DOHH2 (cell line): ENCODE data around the gene GLRX3.
A peak's percentile ranks its signal among the peaks of the same experiment; 100 is the strongest.

Experiments
- H3F3A ChIP-seq: fragments of 200-600 bp; sonication (generic), shearing (Covaris generic); 2 replicates; pipeline ENCODE4 v1.6.0; 2016; ENCODE audit warnings: antibody characterized with exemption, mild to moderate bottlenecking; ENCODE audit not compliant: control insufficient read depth, insufficient read depth
- H3K27ac ChIP-seq: fragments of 200-600 bp; sonication (generic); 2 replicates; pipeline ENCODE4 v1.5.1; 2014; ENCODE audit warnings: low read depth, mild to moderate bottlenecking, low read length, moderate library complexity
- H3K27me3 ChIP-seq: fragments of 200-600 bp; sonication (generic); 2 replicates; pipeline ENCODE4 v1.6.1; 2014; ENCODE audit warnings: mild to moderate bottlenecking, low read length, mixed read lengths; ENCODE audit not compliant: control insufficient read depth
- H3K36me3 ChIP-seq: fragments of 200-600 bp; sonication (generic); 2 replicates; pipeline ENCODE4 v1.6.1; 2014; ENCODE audit warnings: mild to moderate bottlenecking, low read length, moderate library complexity, mixed read lengths; ENCODE audit not compliant: control insufficient read depth
- H3K4me1 ChIP-seq: fragments of 200-600 bp; sonication (generic); 2 replicates; pipeline ENCODE4 v1.6.1; 2014; ENCODE audit warnings: mild to moderate bottlenecking, low read length, mixed read lengths; ENCODE audit not compliant: control insufficient read depth
- H3K4me2 ChIP-seq: fragments of 200-600 bp; sonication (generic); 2 replicates; pipeline ENCODE4 v1.6.0; 2014; ENCODE audit warnings: mild to moderate bottlenecking, low read length, moderate library complexity
- H3K4me3 ChIP-seq: fragments of 200-600 bp; sonication (generic); 2 replicates; pipeline ENCODE4 v1.5.1; 2014; ENCODE audit warnings: mild to moderate bottlenecking, low read length, mixed read lengths
- H3K79me2 ChIP-seq: fragments of 200-600 bp; sonication (generic); 2 replicates; pipeline ENCODE4 v1.6.1; 2014; ENCODE audit warnings: mild to moderate bottlenecking, low read length, mixed read lengths; ENCODE audit not compliant: control insufficient read depth
- H3K9me2 ChIP-seq: fragments of 200-600 bp; sonication (generic); replicated peaks from 2 replicates; pipeline ENCODE4 v1.6.1; 2014; ENCODE audit warnings: mild to moderate bottlenecking, low read length, mixed read lengths; ENCODE audit not compliant: control insufficient read depth
- H3K9me3 ChIP-seq: fragments of 200-600 bp; sonication (generic); 2 replicates; pipeline ENCODE4 v1.6.1; 2014; ENCODE audit warnings: antibody characterized with exemption, low read length, mixed read lengths; ENCODE audit not compliant: control insufficient read depth, insufficient read depth
- H4K20me1 ChIP-seq: fragments of 200-600 bp; sonication (generic); 2 replicates; pipeline ENCODE4 v1.6.0; 2014; ENCODE audit warnings: low read depth, mild to moderate bottlenecking, antibody characterized with exemption, low read length, moderate library complexity; ENCODE audit not compliant: control insufficient read depth, insufficient read depth
- CTCF ChIP-seq: fragments of 200-600 bp; sonication (generic); IDR thresholded peaks from one replicate; pipeline ENCODE4 v1.5.1; 2014; ENCODE audit warnings: antibody characterized with exemption, mild to moderate bottlenecking, low read depth, low read length; ENCODE audit not compliant: poor library complexity, severe bottlenecking
- EZH2phosphoT487 ChIP-seq: fragments of 200-600 bp; sonication (generic); IDR thresholded peaks from 2 replicates; pipeline ENCODE4 v1.6.1; 2017; ENCODE audit warnings: borderline replicate concordance, mild to moderate bottlenecking, antibody characterized with exemption, low read length, moderate library complexity, mixed read lengths

The GLRX3 gene

GRCh38 chr10:130177250-130177649, 41.1 kb downstream of the GLRX3 start:
- Histone ChIP-seq H3K4me1 (no peaks in the 10 kb centered on the region), H4K20me1 (0 out of 2 replicates have a peak, but pooled peaks cover 3% of the 10 kb centered on the region), H3K36me3 (peaks cover 67% of the 10 kb centered on the region), H3K4me2 (no peak overlapping the region), H3K79me2 (no peaks in the 10 kb centered on the region), H3K9me3 (no peaks in the 10 kb centered on the region), H3K4me3 (no peak overlapping the region), H3F3A (no peaks in the 10 kb centered on the region), H3K27ac (no peak overlapping the region), H3K9me2 (no peaks in the 10 kb centered on the region), H3K27me3 (no peaks in the 10 kb centered on the region)
- TF ChIP-seq EZH2phosphoT487 (no peak), CTCF (no peak)

GRCh38 chr10:130179640-130180039, 43.4 kb downstream of the GLRX3 start:
- TF ChIP-seq CTCF (peak; percentile 46), EZH2phosphoT487 (no peak)
- H3K36me3 ChIP-seq: peaks cover 67% of the 10 kb centered on the region
- no peaks in the 10 kb centered on the region for H3K4me1 ChIP-seq
- no peak overlapping the region for H3K27ac ChIP-seq
- H3K4me2 ChIP-seq: no peak overlapping the region
- H4K20me1 ChIP-seq: no peaks in the 10 kb centered on the region
- H3K27me3 ChIP-seq: no peaks in the 10 kb centered on the region
- no peaks in the 10 kb centered on the region for H3K9me2 ChIP-seq
- no peaks in the 10 kb centered on the region for H3K9me3 ChIP-seq
- no peaks in the 10 kb centered on the region for H3K79me2 ChIP-seq
- no peak overlapping the region for H3K4me3 ChIP-seq
- no peaks in the 10 kb centered on the region for H3F3A ChIP-seq

- Histone ChIP-seq H3K9me3 (no peaks in the 10 kb centered on the region), H3K4me1 (no peaks in the 10 kb centered on the region), H3K79me2 (no peaks in the 10 kb centered on the region), H3K36me3 (peaks cover 62% of the 10 kb centered on the region), H3K27me3 (no peaks in the 10 kb centered on the region), H3F3A (no peaks in the 10 kb centered on the region), H3K27ac (no peak overlapping the region), H3K9me2 (no peaks in the 10 kb centered on the region), H4K20me1 (no peaks in the 10 kb centered on the region), H3K4me3 (no peak overlapping the region), H3K4me2 (no peak overlapping the region)
- no peak for TF ChIP-seq EZH2phosphoT487
These were observed 44.2 kb downstream of the GLRX3 start for GRCh38 chr10:130180416-130180815.

- Histone ChIP-seq H3K27me3 (no peaks in the 10 kb centered on the region), H3K27ac (no peak overlapping the region), H3K9me2 (no peaks in the 10 kb centered on the region), H3K79me2 (no peaks in the 10 kb centered on the region), H3F3A (no peaks in the 10 kb centered on the region), H3K9me3 (no peaks in the 10 kb centered on the region), H3K36me3 (peaks cover 60% of the 10 kb centered on the region), H3K4me3 (no peak overlapping the region), H3K4me2 (no peak overlapping the region), H3K4me1 (no peaks in the 10 kb centered on the region), H4K20me1 (no peaks in the 10 kb centered on the region)
- TF ChIP-seq EZH2phosphoT487 (no peak), CTCF (no peak)
These were observed 45.7 kb downstream of the GLRX3 start for GRCh38 chr10:130181858-130182257.
